Cardiac septum (tissue), 1 donor: Measurements from ENCODE around the gene RANBP17. TPM values are rescaled to one million over a fixed set of nuclear protein-coding genes. Genes with fewer than 3 reads are reported as not detected.
"Not testable (repeated sequence)": the region's sequence is repeated elsewhere in the genome, so short reads cannot be mapped to it uniquely, and the experiment has no call there.

Source experiments
- DNase-seq: peaks from one replicate; pipeline ENCODE4 v3.0.0-alpha.2; 2020; ENCODE audit warnings: low spot score
- intact Hi-C: fragments of 100-400 bp; cut with DNase I; formaldehyde crosslinking; loops from one replicate; pipeline ENCODE4 v1.14.0; 2022
- total RNA-seq: library from RNA; stranded (reverse); fragmentation: NEBNext Ultra II Directional; extraction: Animal tissue kit (Norgen Biotek cat#: 25700); gene quantifications from one replicate; pipeline ENCODE4 v1.2.1, GENCODE V29; 2021
- donor health status: DM: no; HTN: no; CAD: no.

Gene RANBP17
- total RNA-seq, 1 donor from 2014 or later: 9.9 TPM

GRCh38 chr5:171041893-171042292 is 180.1 kb downstream of the RANBP17 start:
- DNase-seq, intact Hi-C loops: not testable (repeated sequence)

- intact Hi-C loops: no loop called here
- DNase-seq: no peak
Observed at GRCh38 chr5:171050916-171051315, 189.1 kb downstream of the RANBP17 start.

DNA sequence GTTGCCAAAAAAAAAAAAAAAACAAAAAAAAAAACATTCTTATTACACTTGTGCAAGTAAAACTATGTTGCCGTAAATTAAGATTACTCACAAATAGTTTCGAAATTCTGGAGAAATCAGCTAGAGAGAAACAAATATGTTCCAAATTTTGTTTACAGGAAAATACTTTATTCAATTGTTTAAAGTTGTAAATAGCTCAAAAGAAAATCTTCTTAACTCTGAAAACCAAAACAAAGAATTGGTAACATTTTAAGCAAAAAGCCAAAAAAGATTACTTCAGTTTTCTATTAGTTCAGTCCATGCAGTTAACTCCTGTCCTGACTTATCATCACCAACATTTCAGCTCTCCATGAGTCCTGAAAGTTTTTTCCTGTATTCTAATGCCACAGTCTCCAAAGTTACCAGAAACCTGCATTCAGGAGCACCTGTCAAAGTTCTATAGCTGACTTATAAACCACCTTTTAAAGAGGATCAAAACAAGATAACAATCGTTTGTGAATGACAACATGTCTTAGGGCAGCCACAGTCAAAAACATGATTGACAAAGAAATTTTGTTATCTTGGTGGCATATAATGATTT is 194.1 kb downstream of the RANBP17 start:
- DNase-seq: no peak
- intact Hi-C loops: no loop called here

GRCh38 chr5:171067540-171068130 is 205.8 kb downstream of the RANBP17 start:
- intact Hi-C loops: no loop called here
- DNase-seq: no peak

GRCh38 chr5:171074747-171075146 is 212.9 kb downstream of the RANBP17 start:
- intact Hi-C loops: no loop called here
- no peak for DNase-seq

DNA sequence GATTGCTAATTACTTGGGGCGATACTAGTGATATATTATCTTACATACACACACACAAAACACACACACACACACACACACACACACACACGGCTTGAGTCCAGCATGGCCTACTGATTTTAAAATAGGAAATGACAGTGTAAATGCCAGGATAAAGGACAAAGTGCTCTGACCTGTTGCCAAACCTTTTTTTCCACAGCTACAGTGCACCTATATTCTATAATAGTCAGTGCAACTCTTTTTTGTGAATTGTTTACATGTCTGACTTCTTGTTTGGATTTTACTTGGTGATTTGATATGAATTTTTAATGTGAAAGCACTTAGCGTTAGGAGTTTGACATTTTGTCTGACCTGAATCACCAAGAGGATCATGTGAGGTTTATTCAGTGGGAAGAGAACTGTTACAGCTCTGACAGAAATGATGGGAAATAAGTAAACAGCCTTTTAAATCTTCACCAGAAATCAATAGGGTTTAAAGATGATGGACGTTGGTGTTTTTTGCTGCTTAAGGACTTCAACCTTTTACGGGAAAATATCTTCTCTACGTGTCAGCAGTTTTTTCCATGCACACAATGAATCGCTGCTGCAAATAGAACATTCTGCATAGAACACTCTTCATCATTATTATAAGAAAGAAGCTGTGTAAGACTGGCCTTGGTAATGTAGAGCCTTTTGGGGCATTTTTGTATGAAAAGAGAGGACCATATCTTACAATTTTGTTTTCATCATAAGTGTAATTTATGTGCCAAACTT is 218.5 kb downstream of the RANBP17 start:
- intact Hi-C loops: no loop called here
- DNase-seq: no peak

- no peak for DNase-seq
- intact Hi-C loops: no loop called here
Observed at GRCh38 chr5:171081319-171081718, 219.5 kb downstream of the RANBP17 start.

GRCh38 chr5:171092194-171092593 is 230.4 kb downstream of the RANBP17 start:
- intact Hi-C loops: no loop called here
- no peak for DNase-seq

- intact Hi-C loops: no loop called here
- no peak for DNase-seq
Observed at GRCh38 chr5:171093598-171093997, 231.8 kb downstream of the RANBP17 start.

GRCh38 chr5:171094356-171094755 is 232.5 kb downstream of the RANBP17 start:
- DNase-seq: no peak
- intact Hi-C loops: no loop called here

- no peak for DNase-seq
- intact Hi-C loops: no loop called here
Observed at GRCh38 chr5:171102877-171103610, 241.2 kb downstream of the RANBP17 start.

DNA sequence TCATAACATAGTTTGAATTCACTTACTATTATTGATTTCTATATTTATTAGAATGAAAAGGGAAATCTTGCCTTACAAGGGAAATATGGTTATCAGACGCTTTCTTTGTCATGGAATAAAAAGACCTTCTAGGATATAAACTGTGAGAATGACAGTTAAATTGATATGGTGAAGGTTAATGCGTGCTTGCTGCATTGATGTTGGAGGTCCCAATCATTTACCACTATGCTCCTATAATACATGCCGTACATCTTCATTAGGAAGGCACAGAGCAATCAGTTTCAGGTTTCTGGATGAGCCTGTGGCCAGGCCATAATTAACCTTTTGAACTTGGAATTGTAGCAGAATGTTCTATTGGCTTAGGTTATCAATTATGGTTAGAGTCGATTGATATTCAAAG is 245.9 kb downstream of the RANBP17 start:
- intact Hi-C loops: no loop called here
- no peak for DNase-seq

- intact Hi-C loops: no loop called here
Observed at GRCh38 chr5:171115519-171115918, 253.7 kb downstream of the RANBP17 start.

DNA sequence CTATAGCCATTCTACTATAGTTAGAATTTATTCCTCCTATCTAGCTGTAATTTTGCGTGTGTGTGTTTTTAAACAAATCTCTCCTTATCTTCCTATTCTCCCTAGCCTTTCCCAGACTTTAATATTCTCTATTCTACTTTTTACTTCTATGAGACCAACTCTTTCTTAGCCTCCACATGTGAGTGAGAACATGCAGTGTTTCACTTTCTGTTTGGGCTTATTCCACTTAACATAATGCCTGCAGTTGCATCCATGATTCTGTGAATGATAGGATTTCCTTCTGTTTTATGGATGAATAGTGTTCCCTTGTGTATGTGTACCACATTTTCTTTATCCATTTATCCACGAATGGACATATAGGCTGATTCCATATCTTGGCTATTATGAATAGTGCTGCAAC is 254.9 kb downstream of the RANBP17 start:
- no peak for DNase-seq
- intact Hi-C loops: no loop called here

More at GRCh38 chr5:171115519-171115918, 253.7 kb downstream of the RANBP17 start:
- no peak for DNase-seq

DNA sequence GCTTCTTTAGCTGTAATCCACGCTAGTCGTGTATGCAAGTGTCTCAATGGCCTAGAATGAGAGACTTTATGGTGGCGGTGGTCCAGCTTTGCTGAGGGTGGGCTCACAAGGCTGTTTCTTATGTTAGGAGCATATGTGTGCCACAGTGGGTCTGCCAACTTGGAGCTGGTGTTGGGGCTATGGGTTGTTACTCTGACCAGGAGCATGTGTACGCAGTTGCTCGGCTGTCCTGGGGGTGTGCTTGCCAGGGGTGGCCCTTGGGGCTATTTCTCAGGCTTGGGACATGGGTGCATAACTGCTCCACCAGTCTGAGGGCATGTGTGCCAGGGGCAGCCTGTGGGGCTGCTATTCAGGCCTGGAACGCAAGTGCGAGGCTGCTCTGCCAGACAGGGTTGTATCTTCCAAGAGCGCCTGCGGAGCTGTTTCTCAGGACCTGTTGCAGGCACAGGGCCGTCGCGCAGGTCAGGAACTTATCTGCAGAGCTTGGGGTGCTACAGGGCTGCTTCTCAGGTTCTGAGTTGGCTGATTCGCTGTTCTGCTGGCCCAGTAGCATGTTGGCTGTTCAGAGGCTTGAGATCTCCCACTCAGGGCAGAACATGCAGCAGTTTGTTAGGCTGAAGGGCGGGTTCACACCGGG is 259.3 kb downstream of the RANBP17 start:
- no peak for DNase-seq

DNA sequence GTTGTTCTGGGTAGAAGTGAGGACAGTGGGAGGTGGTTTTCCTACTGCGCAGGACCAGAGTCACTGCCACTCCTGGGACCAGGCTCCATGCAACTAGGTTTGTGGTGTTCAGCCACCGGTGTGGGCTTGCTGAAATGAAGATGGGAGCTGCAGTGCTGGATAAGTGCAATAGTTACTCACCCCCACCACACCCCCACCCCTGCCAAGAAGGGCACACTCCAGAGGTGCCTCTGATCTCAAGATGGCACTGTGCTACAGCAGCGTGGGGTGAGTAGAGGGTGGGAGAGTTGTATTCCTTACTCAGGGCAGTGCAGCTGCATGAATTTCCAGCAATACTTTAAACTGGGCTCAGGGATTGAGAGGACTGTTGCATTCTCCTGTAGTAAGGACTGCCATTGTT is 259.8 kb downstream of the RANBP17 start:
- intact Hi-C loops: no loop called here
- no peak for DNase-seq

More for the DNA sequence above, 259.3 kb downstream of the RANBP17 start:
- intact Hi-C loops: no loop called here

DNA sequence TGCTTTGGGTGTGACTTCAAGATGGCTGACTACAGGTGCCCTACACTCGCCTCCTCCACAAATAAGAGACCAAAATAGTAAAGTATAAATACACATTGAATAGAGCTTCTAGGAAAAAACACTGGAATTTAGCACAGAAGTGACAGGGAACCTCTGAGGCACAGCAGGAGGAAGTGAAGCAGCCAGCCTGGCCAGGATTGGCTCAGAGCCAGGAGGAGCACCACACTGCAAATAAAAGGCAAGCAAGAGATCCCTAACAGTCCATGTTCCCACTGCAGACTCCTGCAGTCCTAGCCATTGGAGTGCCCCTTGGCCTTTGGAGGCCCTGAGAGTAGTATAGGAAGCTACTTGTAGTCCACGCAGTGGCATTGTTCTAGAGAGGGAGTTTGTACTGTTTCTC is 260.6 kb downstream of the RANBP17 start:
- no peak for DNase-seq
- intact Hi-C loops: no loop called here

DNA sequence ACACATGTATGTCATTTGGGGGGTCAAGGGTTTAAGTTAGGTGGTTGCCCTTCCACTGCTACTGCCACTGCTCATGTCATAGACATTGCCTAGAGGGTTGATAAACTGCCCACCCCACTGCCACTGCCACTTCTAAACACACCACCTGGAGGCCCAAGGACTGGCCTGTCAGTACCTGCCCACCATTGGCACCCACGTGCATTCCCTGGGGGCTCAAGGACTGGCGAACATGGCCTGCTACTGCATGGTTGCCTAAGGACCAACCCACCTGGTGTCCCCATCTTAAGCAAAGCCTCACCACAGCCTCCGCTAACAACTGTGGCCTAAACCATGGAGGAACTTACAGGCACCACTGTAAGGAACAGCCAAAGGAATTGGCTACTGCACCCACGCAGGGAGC is 261.6 kb downstream of the RANBP17 start:
- intact Hi-C loops: no loop called here
- DNase-seq: no peak

DNA sequence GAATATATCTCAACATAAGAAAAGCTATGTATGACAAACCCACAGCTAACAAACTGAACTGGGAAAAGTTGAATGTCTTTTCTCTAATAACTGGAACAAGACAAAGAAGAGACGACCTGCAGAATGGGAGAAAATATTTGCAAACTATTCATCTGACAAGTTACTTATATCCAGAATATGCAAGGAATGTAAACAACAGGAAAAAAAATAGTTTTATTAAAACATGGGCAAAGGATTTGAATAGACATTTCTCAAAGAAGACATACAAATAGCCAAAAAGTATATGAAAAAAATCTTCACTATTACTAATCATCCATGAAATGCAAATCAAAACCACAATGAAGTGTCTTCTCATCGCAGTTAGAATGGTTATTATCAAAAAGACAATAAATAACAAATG is 265.5 kb downstream of the RANBP17 start:
- intact Hi-C loops: no loop called here
- no peak for DNase-seq

GRCh38 chr5:171128136-171128535 is 266.3 kb downstream of the RANBP17 start:
- intact Hi-C loops: no loop called here
- DNase-seq: no peak
